Measurements from ENCODE around the gene MTMR12. TPM values are rescaled to one million over a fixed set of nuclear protein-coding genes. Genes with fewer than 3 reads are reported as not detected.

The MTMR12 gene
- total and polyA plus RNA-seq, 2 donors (not counting 1 experiment from before 2014, with no cell fraction given), result 9.6 to 29.2 TPM

DNA sequence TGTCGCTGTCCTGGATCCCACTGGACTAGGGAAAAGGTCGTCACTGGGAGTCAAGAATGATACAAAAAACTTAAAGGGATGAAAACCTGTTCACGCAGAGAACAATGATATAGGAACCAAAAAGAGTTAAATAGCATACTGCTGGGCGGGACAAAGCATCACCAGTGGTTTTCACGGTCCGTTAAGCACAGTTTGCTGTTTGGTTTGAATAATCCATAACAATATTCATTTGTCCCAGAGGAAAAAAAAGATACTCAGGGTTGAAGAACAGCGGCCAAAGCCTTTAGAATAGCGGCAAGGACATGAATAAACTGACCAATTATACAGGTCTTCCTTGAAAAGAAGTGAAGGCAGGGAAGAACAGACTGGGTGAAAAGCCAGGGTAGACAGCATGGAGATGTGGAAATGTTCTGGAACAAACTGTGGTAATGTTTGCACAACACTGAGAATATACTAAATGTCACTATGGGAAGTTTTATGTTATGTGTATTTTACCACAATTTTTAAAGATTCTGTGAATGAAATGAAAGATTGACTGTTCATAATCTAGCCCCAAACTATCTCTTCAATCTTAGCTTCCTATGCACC lies 60.8 kb downstream of the MTMR12 start:
- Mint-ChIP-seq H3K27ac (no peak overlapping the region), H3K4me3 (no peak overlapping the region), H3K9me3 (ENCODE audit: insufficient read depth) (no peaks in the 10 kb centered on the region), H3K4me1 (peaks cover 11% of the 10 kb centered on the region), H3K27me3 (no peaks in the 10 kb centered on the region)
- WGBS (ENCODE audit: insufficient coverage), result 95% methylated on average over 4 of the region's 8 CpGs
- H3K9me3 ChIP-seq (ENCODE audit: control extremely low read depth in 1 of 3, control insufficient read depth in 2 of 3, insufficient read depth in 1 of 3, low read length in 2 of 3), result no peaks in the 10 kb centered on the region
- ATAC-seq (ENCODE audit: low read depth), result no peak
- peaks cover 35 to 84% of the 10 kb centered on the region in 2 experiments for H3K36me3 ChIP-seq (replicated peaks in 1 of 2; ENCODE audit: control extremely low read depth in 1 of 2, control insufficient read depth in 1 of 2, extremely low read depth in 1 of 2, insufficient read depth in 2 of 2, low read length in 1 of 2)
- H3K4me2 ChIP-seq (replicated peaks; ENCODE audit: low read depth, low read length, poor library complexity, severe bottlenecking), result no peak overlapping the region
- no peak overlapping the region for H3K4me3 ChIP-seq (ENCODE audit: control extremely low read depth in 1 of 5, extremely low read depth in 1 of 5, insufficient read depth in 1 of 5, low read depth in 2 of 5, low read length in 4 of 5)
- TF ChIP-seq, protein P1, sequence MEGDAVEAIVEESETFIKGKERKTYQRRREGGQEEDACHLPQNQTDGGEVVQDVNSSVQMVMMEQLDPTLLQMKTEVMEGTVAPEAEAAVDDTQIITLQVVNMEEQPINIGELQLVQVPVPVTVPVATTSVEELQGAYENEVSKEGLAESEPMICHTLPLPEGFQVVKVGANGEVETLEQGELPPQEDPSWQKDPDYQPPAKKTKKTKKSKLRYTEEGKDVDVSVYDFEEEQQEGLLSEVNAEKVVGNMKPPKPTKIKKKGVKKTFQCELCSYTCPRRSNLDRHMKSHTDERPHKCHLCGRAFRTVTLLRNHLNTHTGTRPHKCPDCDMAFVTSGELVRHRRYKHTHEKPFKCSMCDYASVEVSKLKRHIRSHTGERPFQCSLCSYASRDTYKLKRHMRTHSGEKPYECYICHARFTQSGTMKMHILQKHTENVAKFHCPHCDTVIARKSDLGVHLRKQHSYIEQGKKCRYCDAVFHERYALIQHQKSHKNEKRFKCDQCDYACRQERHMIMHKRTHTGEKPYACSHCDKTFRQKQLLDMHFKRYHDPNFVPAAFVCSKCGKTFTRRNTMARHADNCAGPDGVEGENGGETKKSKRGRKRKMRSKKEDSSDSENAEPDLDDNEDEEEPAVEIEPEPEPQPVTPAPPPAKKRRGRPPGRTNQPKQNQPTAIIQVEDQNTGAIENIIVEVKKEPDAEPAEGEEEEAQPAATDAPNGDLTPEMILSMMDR (IDR thresholded peaks at IDR 0.05), result no peak
- no peak for TF ChIP-seq EZH2 (IDR thresholded peaks at IDR 0.05; ENCODE audit: borderline replicate concordance, insufficient read depth, low read depth, low read length, poor library complexity, severe bottlenecking)
- no peak overlapping the region for H3K27ac ChIP-seq (ENCODE audit: low read length in 2 of 2)
- no peak overlapping the region for H2AFZ ChIP-seq (ENCODE audit: insufficient read depth, low read depth, low read length, poor library complexity, severe bottlenecking)
- no peak for DNase-seq
- peaks cover 0 to 4% of the 10 kb centered on the region in 2 donors for H3K4me1 ChIP-seq (ENCODE audit: control insufficient read depth in 2 of 2, insufficient read depth in 2 of 2, low read length in 2 of 2)
- ChIA-PET POLR2A (no interaction called here), CTCF (interaction anchor here (1.2 kb wide), 1 partner anchor 20 kb away, joined by 4 read pairs; no protein-coding TSS in a partner anchor)
- H3K27me3 ChIP-seq (replicated peaks in 1 of 4; ENCODE audit: control extremely low read depth in 1 of 4, control insufficient read depth in 3 of 4, insufficient read depth in 4 of 4, low read length in 3 of 4), result no peaks in the 10 kb centered on the region
- intact Hi-C loops (cut with micrococcal nuclease), result no loop called here
- no peak overlapping the region for H3K9ac ChIP-seq (ENCODE audit: low read length)
- no peaks in the 10 kb centered on the region for H4K20me1 ChIP-seq (ENCODE audit: control insufficient read depth, insufficient read depth, low read length, poor library complexity, severe bottlenecking)
- H3K79me2 ChIP-seq (ENCODE audit: control insufficient read depth, insufficient read depth, low read length), result no peaks in the 10 kb centered on the region

DNA sequence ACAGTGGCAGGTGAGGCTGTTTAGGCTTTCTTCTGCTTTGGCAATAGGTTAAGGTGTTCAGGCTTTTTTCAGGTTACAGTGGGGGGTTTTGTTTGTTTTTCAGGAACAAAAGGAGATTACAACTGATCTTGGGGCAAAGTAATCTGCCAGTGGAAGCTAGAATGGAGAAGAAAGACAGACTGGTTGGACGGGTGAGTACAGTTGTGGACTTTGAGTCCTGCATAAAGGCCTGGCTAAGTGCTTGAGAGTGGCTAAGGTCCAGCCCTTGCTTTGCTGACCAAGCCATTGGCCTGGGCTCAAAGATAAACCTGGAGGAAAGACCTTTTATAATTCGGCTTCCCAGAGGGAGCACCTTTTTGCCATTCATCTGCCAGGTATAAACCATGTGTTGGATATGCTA lies 63.1 kb downstream of the MTMR12 start:
- TF ChIP-seq, protein P1 (IDR thresholded peaks at IDR 0.05), result no peak
- no peak for TF ChIP-seq EZH2 (IDR thresholded peaks at IDR 0.05; ENCODE audit: borderline replicate concordance, insufficient read depth, low read depth, low read length, poor library complexity, severe bottlenecking)
- DNase-seq, result no peak
- no peak overlapping the region for H3K9ac ChIP-seq (ENCODE audit: low read length)
- 89% methylated on average over 2 of the region's 2 CpGs for WGBS (ENCODE audit: insufficient coverage)
- no peak overlapping the region for H3K4me3 ChIP-seq (ENCODE audit: control extremely low read depth in 1 of 5, extremely low read depth in 1 of 5, insufficient read depth in 1 of 5, low read depth in 2 of 5, low read length in 4 of 5)
- no peak overlapping the region for H3K4me2 ChIP-seq (replicated peaks; ENCODE audit: low read depth, low read length, poor library complexity, severe bottlenecking)
- no peak overlapping the region for H3K27ac ChIP-seq (ENCODE audit: low read length in 2 of 2)
- no peak for ATAC-seq (ENCODE audit: low read depth)
- H2AFZ ChIP-seq (ENCODE audit: insufficient read depth, low read depth, low read length, poor library complexity, severe bottlenecking), result no peak overlapping the region
- ChIA-PET CTCF (interaction anchor here (1.3 to 2.8 kb wide), 2 partner anchors 8 to 18 kb away, joined by 3 to 16 read pairs; no protein-coding TSS in a partner anchor), POLR2A (no interaction called here)
- H3K27ac Mint-ChIP-seq, result no peak overlapping the region
- intact Hi-C loops (cut with micrococcal nuclease), result no loop called here
- peaks cover 26 to 78% of the 10 kb centered on the region in 2 experiments for H3K36me3 ChIP-seq (replicated peaks in 1 of 2; ENCODE audit: control extremely low read depth in 1 of 2, control insufficient read depth in 1 of 2, extremely low read depth in 1 of 2, insufficient read depth in 2 of 2, low read length in 1 of 2)
- H3K27me3 ChIP-seq (replicated peaks in 1 of 4; ENCODE audit: control extremely low read depth in 1 of 4, control insufficient read depth in 3 of 4, insufficient read depth in 4 of 4, low read length in 3 of 4), result no peaks in the 10 kb centered on the region
- H3K9me3 ChIP-seq (ENCODE audit: control extremely low read depth in 1 of 3, control insufficient read depth in 2 of 3, insufficient read depth in 1 of 3, low read length in 2 of 3), result no peaks in the 10 kb centered on the region
- H4K20me1 ChIP-seq (ENCODE audit: control insufficient read depth, insufficient read depth, low read length, poor library complexity, severe bottlenecking), result no peaks in the 10 kb centered on the region
- H3K27me3 Mint-ChIP-seq, result no peaks in the 10 kb centered on the region
- H3K4me1 ChIP-seq (ENCODE audit: control insufficient read depth in 2 of 2, insufficient read depth in 2 of 2, low read length in 2 of 2), result peaks cover 0 to 4% of the 10 kb centered on the region in 2 donors
- H3K79me2 ChIP-seq (ENCODE audit: control insufficient read depth, insufficient read depth, low read length), result no peaks in the 10 kb centered on the region
- H3K9me3 Mint-ChIP-seq (ENCODE audit: insufficient read depth), result no peaks in the 10 kb centered on the region
- no peak overlapping the region for H3K4me3 Mint-ChIP-seq
- peaks cover 11% of the 10 kb centered on the region for H3K4me1 Mint-ChIP-seq
